GM12878 (cell line): ENCODE data around the gene KAZN. TPM values are rescaled to one million over a fixed set of nuclear protein-coding genes. Genes with fewer than 3 reads are reported as not detected.

Source experiments
- ATAC-seq: fragments of 200-7000 bp; cut with Tn5 transposase; 3 replicates; pipeline ENCODE4 v1.9.1; 2020; ENCODE audit warnings: mild to moderate bottlenecking, moderate library complexity
- BruUV-seq: library from RNA; stranded (reverse); fragments of 400-500 nt; replicated peaks from 2 replicates; lab custom pipeline; 2021; lab: Mats Ljungman, UMichigan
- CTCF ChIA-PET: fragments of 300-600 bp; sonication (Branson Sonifier 250); formaldehyde crosslinking; extraction: SDS; loops from one replicate; lab custom pipeline; 2021; ENCODE audit warnings: inconsistent platforms; lab: Yijun Ruan, JAX
- POLR2A ChIA-PET: fragments of 350-600 bp; formaldehyde crosslinking; extraction: SDS; loops from one replicate; lab custom pipeline; 2021; ENCODE audit warnings: inconsistent platforms; lab: Charles Lee
- RAD21 ChIA-PET: fragments of 300-600 bp; sonication (Branson Sonifier 250); formaldehyde crosslinking; loops from one replicate; lab custom pipeline; 2023; ENCODE audit warnings: antibody characterized with exemption; ENCODE audit not compliant: unreplicated experiment; lab: Charles Lee
- SMC1A ChIA-PET: fragments of 300-600 bp; sonication (Branson Sonifier 250); formaldehyde crosslinking; loops from one replicate; lab custom pipeline; 2023; ENCODE audit not compliant: unreplicated experiment, uncharacterized antibody; lab: Charles Lee
- DNase-seq: peaks from one replicate; pipeline ENCODE4 v3.0.0-alpha.2; 2011; ENCODE audit warnings: low read depth, low spot score
- FAIRE-seq: peaks from 3 replicates; lab custom pipeline; 2011; peaks lifted over from hg19 to GRCh38; lab: Jason Lieb, UNC
- H2AFZ ChIP-seq: 2 replicates; pipeline ENCODE4 v1.6.0; 2011; ENCODE audit warnings: low read depth, low read length, control low read depth; ENCODE audit not compliant: control insufficient read depth
- H3K27ac ChIP-seq: 2 replicates; pipeline ENCODE4 v1.5.1; 2011; ENCODE audit warnings: control low read depth; ENCODE audit not compliant: control insufficient read depth, insufficient read depth
- H3K27me3 ChIP-seq, 2 experiments: replicated peaks in 1 of 2; 2 replicates each; pipeline versions ENCODE4 v1.6.0 to v1.6.1; 2011; ENCODE audit warnings: low read length in 1 of 2; ENCODE audit not compliant: control insufficient read depth in 2 of 2, insufficient read depth in 2 of 2
- H3K36me3 ChIP-seq, 2 experiments: 2 replicates each; pipeline ENCODE4 v1.5.1; 2011; ENCODE audit warnings: low read length in 1 of 2; ENCODE audit not compliant: control insufficient read depth in 2 of 2, insufficient read depth in 2 of 2
- H3K4me1 ChIP-seq: 2 replicates; pipeline ENCODE4 v1.6.1; 2011; ENCODE audit warnings: mild to moderate bottlenecking, low read length, moderate library complexity, mixed read lengths; ENCODE audit not compliant: control insufficient read depth, insufficient read depth
- H3K4me2 ChIP-seq: 2 replicates; pipeline ENCODE4 v1.6.0; 2011; ENCODE audit warnings: control low read depth; ENCODE audit not compliant: control insufficient read depth, insufficient read depth
- H3K4me3 ChIP-seq: fragments of 200-600 bp; sonication (generic); 2 replicates; pipeline ENCODE4 v1.5.1; 2016
- H3K79me2 ChIP-seq: 2 replicates; pipeline ENCODE4 v1.6.0; 2011; ENCODE audit warnings: low read length; ENCODE audit not compliant: control insufficient read depth, insufficient read depth
- H3K9ac ChIP-seq: 2 replicates; pipeline ENCODE4 v1.8.0; 2011; ENCODE audit warnings: low read length, control low read depth, mixed read lengths; ENCODE audit not compliant: control insufficient read depth, insufficient read depth
- H3K9me3 ChIP-seq: replicated peaks from 3 replicates; pipeline ENCODE4 v1.5.1; 2011; ENCODE audit warnings: mild to moderate bottlenecking, low read length; ENCODE audit not compliant: control insufficient read depth, insufficient read depth
- H4K20me1 ChIP-seq: 2 replicates; pipeline ENCODE4 v1.6.0; 2011; ENCODE audit not compliant: control insufficient read depth, insufficient read depth
- CHD2 ChIP-seq: IDR thresholded peaks from 2 replicates; pipeline ENCODE4 v1.6.1; 2011; ENCODE audit warnings: low read depth, low read length, improper control_type of control experiment, borderline replicate concordance
- EP300 ChIP-seq, 2 experiments: fragments of 150-350 bp in 1 of 2; IDR thresholded peaks; 2 replicates each; pipeline ENCODE4 v1.6.1; 2011 to 2012; ENCODE audit warnings: low read depth in 2 of 2, low read length in 2 of 2, borderline replicate concordance in 1 of 2, improper control_type of control experiment in 1 of 2, inconsistent platforms in 1 of 2; ENCODE audit not compliant: control insufficient read depth in 1 of 2
- KAT2A ChIP-seq: conservative IDR thresholded peaks from 2 replicates; pipeline ENCODE4 v1.6.1; 2011; ENCODE audit warnings: low read depth, low read length; ENCODE audit not compliant: control insufficient read depth
- NBN ChIP-seq: fragments of 450-650 bp; IDR thresholded peaks from 2 replicates; pipeline ENCODE4 v1.6.1; 2016
- POLR2A ChIP-seq: IDR thresholded peaks from 2 replicates; pipeline ENCODE4 v1.6.1; 2011; ENCODE audit warnings: low read depth, mild to moderate bottlenecking, low read length
- RELA ChIP-seq: fragments of 450-650 bp; IDR thresholded peaks from 2 replicates; pipeline ENCODE4 v1.8.0; 2014; ENCODE audit warnings: borderline replicate concordance; ENCODE audit not compliant: partially characterized antibody
- REST ChIP-seq: IDR thresholded peaks from 2 replicates; pipeline ENCODE4 v1.6.1; 2012; ENCODE audit warnings: mild to moderate bottlenecking, low read depth, low read length
- RUNX3 ChIP-seq: IDR thresholded peaks from 2 replicates; pipeline ENCODE4 v1.6.1; 2012; ENCODE audit warnings: low read length, inconsistent platforms
- SMARCA5 ChIP-seq: fragments of 450-650 bp; IDR thresholded peaks from 2 replicates; pipeline ENCODE4 v1.6.1; 2017; ENCODE audit warnings: mild to moderate bottlenecking
- ZBED1 ChIP-seq: IDR thresholded peaks from 2 replicates; pipeline ENCODE4 v1.6.1; 2016; ENCODE audit warnings: borderline replicate concordance
- ZBTB11 ChIP-seq: fragments of 450-650 bp; formaldehyde crosslinking; IDR thresholded peaks from 2 replicates; pipeline ENCODE4 v1.5.0; 2022; ENCODE audit warnings: mild to moderate bottlenecking, missing genetic modification characterization
- ZNF207 ChIP-seq: fragments of 450-650 bp; IDR thresholded peaks from 2 replicates; pipeline ENCODE4 v1.6.1; 2014; ENCODE audit warnings: antibody characterized with exemption, mild to moderate bottlenecking, borderline replicate concordance
- WGBS: methylation state at CpG from one replicate; pipeline ENCODE4 v1.1.6; 2016; ENCODE audit warnings: low lambda C conversion rate; ENCODE audit not compliant: insufficient replicate concordance, insufficient coverage; ENCODE audit errors: missing lambda C conversion rate; 5-methylcytosine and 5-hydroxymethylcytosine counted together
- in situ Hi-C: fragments of 300-500 bp; cut with MboI; formaldehyde crosslinking; loops from 9 replicates; pipeline ENCODE4 v1.14.3; 2018; ENCODE audit warnings: mixed read lengths
- intact Hi-C: fragments of 100-400 bp; cut with micrococcal nuclease; formaldehyde crosslinking; loops from one replicate; pipeline ENCODE4 v1.14.2; 2022; ENCODE audit not compliant: unreplicated experiment
- polyA plus RNA-seq, 11 experiments: library from polyadenylated mRNA; depleted of rRNA in 4 of 11; unstranded in 6 of 11; stranded (reverse) in 5 of 11; fragments of >200 nt; fragmentation: Nextera tagmentation in 4 of 11; fragmentation: Illumina TruSeq in 1 of 11; extraction: Ambion mirVana in 4 of 11; extraction: Trizol in 1 of 11; gene quantifications; 1 replicate in 1 of 11; 2 replicates in 10 of 11; pipeline versions ENCODE4 v1.2.1 to v1.2.3, GENCODE V29; 2011 to 2016; ENCODE audit warnings: inconsistent platforms in 2 of 11, missing spikeins in 2 of 11, low read depth in 1 of 11
- total RNA-seq, 4 experiments: library from RNA; depleted of rRNA in 3 of 4; stranded (reverse); fragments of >200 nt in 3 of 4; fragmentation: Illumina TruSeq in 1 of 4; extraction: Trizol in 1 of 4; gene quantifications; 2 replicates each; pipeline versions ENCODE4 v1.2.1 to v1.2.3, GENCODE V29; 2013 to 2021
- TF ChIP-seq, protein P1 (sequence below): fragments of 450-650 bp; IDR thresholded peaks from 2 replicates; pipeline ENCODE4 v1.6.1; 2018; ENCODE audit warnings: mild to moderate bottlenecking, low read depth, moderate library complexity; ENCODE audit not compliant: partially characterized antibody
- TF ChIP-seq, protein P2 (sequence below): IDR thresholded peaks from 2 replicates; pipeline ENCODE4 v1.6.1; 2011; ENCODE audit warnings: low read depth, mild to moderate bottlenecking, low read length, moderate library complexity, borderline replicate concordance; ENCODE audit errors: extremely low read depth

KAZN gene
- total and polyA plus RNA-seq, 10 of the 15 experiments (the other 5 are each of a cell fraction or from before 2014, with no cell fraction given): 0.72 to 4.0 (median 1.2) TPM

DNA sequence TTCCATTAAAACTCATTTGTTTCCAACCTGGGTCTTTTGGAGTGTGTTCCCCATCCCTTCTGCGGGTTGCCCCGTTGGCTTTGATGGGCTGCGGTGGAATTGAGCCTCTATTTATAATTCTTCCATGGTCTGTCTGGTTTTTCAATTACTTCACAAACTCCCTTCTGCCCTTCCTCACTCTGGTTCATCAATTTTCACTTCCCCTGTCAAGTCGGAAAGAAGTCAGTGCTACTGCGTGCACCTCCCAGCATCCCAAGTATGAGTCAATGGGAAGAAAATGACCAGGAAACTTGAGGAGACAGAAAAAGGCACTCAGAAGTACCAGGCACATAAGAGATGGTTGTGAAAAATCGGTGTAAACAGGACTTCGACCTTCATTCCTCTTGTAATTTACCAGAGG lies 126.2 kb downstream of the KAZN start:
- ChIA-PET SMC1A (interaction anchor here (0.9 kb wide), 2 partner anchors 17 to 34 kb away, joined by 3 to 4 read pairs; no protein-coding TSS in a partner anchor), RAD21 (no interaction called here), POLR2A (no interaction called here), CTCF (interaction anchor here (1.2 kb wide), 1 partner anchor 8 kb away, joined by 3 read pairs; no protein-coding TSS in a partner anchor)
- Histone ChIP-seq H3K9me3 (no peaks in the 10 kb centered on the region; the same call in 2 of the 3 replicates), H3K4me2 (no peak overlapping the region), H3K9ac (no peak overlapping the region), H3K36me3 (no peaks in the 10 kb centered on the region), H2AFZ (no peak overlapping the region), H3K27ac (no peak overlapping the region), H3K27me3 (no peaks in the 10 kb centered on the region; a peak in 2 of 4 replicates), H3K4me1 (no peaks in the 10 kb centered on the region), H3K79me2 (no peaks in the 10 kb centered on the region), H3K4me3 (no peak overlapping the region), H4K20me1 (no peaks in the 10 kb centered on the region)
- WGBS: 51% methylated on average over 7 of the region's 7 CpGs
- BruUV-seq: no TSS peak
- ATAC-seq: no peak
- in situ Hi-C loops (no loop called here), intact Hi-C loops (no loop called here)
- DNase-seq: no peak
- FAIRE-seq: no peak
- no peak for TF ChIP-seq SMARCA5
- TF ChIP-seq KAT2A: no peak
- TF ChIP-seq, protein P1, sequence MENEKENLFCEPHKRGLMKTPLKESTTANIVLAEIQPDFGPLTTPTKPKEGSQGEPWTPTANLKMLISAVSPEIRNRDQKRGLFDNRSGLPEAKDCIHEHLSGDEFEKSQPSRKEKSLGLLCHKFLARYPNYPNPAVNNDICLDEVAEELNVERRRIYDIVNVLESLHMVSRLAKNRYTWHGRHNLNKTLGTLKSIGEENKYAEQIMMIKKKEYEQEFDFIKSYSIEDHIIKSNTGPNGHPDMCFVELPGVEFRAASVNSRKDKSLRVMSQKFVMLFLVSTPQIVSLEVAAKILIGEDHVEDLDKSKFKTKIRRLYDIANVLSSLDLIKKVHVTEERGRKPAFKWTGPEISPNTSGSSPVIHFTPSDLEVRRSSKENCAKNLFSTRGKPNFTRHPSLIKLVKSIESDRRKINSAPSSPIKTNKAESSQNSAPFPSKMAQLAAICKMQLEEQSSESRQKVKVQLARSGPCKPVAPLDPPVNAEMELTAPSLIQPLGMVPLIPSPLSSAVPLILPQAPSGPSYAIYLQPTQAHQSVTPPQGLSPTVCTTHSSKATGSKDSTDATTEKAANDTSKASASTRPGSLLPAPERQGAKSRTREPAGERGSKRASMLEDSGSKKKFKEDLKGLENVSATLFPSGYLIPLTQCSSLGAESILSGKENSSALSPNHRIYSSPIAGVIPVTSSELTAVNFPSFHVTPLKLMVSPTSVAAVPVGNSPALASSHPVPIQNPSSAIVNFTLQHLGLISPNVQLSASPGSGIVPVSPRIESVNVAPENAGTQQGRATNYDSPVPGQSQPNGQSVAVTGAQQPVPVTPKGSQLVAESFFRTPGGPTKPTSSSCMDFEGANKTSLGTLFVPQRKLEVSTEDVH: no peak
- TF ChIP-seq RUNX3: no peak
- TF ChIP-seq RELA: no peak
- no peak for TF ChIP-seq NBN
- TF ChIP-seq POLR2A: no peak
- no peak for TF ChIP-seq REST
- TF ChIP-seq CHD2: no peak
- TF ChIP-seq ZNF207: no peak
- no peak for TF ChIP-seq ZBED1
- TF ChIP-seq ZBTB11 (CRISPR knock-in tag): no peak
- TF ChIP-seq, protein P2, sequence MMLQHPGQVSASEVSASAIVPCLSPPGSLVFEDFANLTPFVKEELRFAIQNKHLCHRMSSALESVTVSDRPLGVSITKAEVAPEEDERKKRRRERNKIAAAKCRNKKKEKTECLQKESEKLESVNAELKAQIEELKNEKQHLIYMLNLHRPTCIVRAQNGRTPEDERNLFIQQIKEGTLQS: no peak
- TF ChIP-seq EP300 (IDR thresholded peaks at IDR 0.05; ENCODE audit: borderline replicate concordance in 1 of 2, control insufficient read depth in 1 of 2, low read depth in 2 of 2, low read length in 2 of 2): no peak
